GM18498 (cell line): ENCODE results near the gene HDGFL1.

Experiments used
- ATAC-seq: cut with Tn5 transposase; IDR thresholded peaks from one replicate; pipeline ENCODE4 v1.9.1; 2021; ENCODE audit warnings: mild to moderate bottlenecking, moderate library complexity; ENCODE audit not compliant: unreplicated experiment

Gene HDGFL1

DNA sequence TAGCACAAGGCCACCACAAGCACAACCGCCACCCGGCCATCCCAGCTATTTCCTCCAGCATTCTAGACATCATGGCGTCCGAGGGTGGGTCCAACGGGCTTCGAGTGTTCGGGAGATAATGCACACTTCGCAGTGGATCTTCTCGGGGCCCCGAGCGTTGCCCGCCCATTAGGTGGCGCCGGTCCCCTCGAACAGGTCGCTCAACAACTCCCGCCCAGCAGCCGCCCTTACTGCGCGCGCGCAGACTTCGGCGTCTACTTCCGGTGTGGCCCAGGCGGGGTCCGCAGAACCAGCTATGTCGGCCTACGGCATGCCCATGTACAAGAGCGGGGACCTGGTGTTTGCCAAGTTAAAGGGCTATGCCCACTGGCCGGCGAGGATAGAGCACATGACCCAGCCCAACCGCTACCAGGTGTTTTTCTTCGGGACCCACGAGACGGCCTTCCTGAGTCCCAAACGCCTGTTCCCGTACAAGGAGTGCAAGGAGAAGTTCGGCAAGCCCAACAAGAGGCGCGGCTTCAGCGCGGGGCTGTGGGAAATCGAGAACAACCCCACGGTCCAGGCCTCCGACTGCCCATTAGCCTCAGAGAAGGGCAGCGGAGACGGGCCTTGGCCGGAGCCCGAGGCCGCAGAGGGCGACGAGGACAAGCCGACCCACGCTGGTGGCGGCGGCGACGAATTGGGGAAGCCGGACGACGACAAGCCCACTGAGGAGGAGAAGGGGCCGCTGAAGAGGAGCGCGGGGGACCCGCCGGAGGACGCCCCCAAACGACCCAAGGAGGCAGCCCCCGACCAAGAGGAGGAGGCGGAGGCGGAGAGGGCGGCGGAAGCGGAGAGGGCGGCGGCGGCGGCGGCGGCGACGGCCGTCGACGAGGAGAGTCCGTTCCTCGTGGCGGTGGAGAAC, at the start of gene HDGFL1:
HDGFL1 (plus strand) TSS at position 286 of the 904 bp plus-strand sequence; CDS start at position 296, 10 bp downstream.
- ATAC-seq = no peak

DNA sequence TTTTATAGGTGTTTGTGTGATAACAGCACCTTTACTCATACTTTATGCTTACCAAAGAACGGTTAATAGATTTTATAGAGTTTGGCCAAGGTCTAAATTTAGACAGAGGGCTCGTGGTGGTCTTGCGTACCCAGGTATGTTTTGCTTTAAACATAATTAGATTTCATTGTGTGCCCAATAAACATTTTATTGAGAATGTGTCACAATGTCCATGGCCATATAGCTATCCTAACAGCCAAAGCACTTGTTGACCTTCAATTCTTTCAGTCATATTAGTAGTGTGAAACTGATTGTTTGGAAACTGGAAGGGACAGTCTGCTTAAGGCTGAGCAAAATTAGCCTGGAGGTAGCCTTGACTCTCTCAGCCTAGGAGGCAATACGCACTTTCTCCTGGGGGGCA, 48.3 kb upstream of the HDGFL1 start:
- no peak for ATAC-seq

DNA sequence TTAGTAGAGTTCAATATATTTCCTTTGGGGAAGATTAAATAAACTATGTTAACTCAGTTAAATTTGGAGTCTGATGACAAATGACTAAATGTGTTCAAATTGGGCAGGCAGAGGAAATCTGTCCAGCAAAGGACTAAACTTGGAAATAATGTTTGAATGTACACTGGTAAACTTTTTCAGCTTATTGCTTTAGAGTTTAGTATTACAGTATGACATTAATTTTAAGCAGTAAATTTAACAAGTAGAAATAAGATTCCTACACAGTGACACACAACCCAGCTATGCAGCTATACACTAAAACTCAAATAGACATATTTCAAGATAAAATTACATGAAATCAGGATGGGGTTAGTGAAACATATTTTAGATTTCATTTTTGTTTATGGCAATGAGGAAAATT, 42.6 kb upstream of the HDGFL1 start:
- no peak for ATAC-seq

DNA sequence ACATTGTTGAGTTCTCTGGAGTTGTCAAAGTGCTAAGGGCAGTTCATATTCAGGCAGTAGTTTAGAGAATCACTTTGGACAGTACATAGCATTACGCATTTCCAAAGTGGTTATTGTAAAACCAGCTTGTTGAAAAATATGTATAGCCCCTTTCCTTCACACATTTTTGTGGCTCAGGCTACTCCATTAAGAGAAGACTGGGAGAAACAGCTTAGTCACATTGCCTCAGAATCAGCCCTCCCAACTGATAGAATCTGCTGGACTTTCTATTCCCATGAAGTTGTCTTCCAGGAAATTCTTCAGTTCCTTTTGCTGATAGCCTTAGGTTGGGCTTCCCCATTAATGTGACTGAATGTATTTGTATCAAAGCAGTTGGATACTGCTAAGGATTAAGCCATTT, 39.5 kb upstream of the HDGFL1 start:
- ATAC-seq = no peak

DNA sequence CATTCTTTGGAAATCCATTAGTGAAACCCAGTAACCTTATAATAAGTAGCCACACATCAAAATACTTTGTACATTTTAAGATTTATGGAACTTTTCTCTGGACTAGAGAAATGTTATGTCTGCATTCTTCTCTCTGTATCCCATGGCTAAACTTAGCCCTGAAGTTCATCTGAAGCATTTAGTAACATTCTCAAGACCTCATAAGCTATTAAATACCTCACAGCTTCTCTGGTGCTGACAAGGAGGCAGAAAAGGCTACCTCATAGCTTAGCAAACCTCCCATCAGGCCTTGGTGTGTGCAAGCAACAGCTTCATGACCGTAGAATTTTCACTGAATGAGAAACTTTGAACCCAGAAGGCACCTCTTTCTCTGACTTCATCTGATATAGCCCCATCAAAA, 38.9 kb upstream of the HDGFL1 start:
- no peak for ATAC-seq

DNA sequence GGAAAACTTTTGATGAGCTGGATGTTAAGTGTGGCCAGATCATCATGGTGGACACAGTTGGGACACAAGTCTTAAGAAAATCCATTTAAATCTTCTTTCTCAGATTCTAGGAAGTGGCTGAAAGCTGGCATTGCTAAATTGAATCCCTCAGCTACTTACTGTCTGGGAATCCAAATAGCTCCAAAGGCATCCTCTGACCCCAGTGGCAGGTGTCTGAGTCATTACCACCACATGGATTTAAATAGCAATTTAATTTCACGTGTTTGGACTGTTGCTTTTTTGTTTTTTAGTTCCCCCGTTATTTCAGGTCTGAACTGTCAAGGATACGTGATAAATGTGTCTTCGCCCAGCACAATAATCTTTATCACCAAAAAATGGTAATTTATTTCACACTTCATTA, 33.2 kb upstream of the HDGFL1 start:
- ATAC-seq = no peak

DNA sequence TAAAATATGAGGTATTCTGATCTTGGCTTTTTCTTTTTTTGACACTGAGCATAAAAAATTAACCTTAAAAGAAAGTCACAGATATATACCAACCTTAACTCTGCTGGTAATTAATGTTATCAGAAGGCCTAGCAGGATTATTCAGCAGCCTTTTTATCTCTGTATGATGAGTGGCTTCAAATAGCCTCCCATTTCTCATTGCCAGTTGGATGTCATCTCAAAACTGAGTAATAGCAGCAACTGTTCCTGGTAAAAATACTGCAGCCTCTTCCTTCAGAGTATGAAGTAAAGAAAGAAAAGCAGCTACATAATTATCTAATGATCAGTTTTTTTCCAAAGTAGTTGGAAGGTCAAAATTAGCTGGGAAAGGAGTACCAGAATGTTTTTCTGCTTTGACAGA, 24.9 kb upstream of the HDGFL1 start:
- ATAC-seq = no peak

DNA sequence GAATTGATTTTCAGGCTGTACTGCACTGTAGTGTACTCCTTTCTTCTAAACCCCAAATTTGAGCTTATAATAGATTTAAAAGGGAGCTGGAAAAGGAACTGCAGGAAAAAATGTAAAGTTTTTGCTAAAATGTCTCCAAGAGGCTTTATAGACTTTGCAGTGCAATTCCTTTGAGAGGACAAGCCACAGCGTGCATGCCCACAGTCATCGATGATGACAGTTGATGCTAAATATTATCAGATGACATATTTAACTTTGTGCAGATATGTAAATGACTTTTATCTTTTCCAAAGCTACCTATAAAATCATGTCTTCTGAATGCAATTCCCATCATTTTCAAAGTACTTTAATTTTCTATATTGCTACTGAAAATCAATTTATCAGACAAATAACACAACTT, 24.3 kb upstream of the HDGFL1 start:
- ATAC-seq = no peak

DNA sequence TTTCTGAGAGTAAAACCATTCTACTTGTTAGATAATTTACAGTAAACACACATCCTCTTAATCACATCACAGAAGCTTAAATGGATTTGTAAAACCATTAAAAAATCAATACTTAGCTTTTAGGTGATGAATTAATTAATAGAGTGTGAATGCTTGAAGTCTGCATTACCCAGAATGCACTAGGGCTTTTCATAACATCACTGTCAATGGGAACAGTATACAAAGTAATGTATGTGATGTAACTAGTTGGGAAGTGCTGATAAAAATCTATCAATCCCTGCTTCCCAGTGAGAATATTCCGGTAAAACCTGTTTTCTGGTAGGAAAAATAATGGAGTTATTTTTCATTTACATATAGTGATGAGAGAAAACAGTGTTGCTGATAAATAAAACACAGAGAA, 23.1 kb upstream of the HDGFL1 start:
- ATAC-seq = no peak

DNA sequence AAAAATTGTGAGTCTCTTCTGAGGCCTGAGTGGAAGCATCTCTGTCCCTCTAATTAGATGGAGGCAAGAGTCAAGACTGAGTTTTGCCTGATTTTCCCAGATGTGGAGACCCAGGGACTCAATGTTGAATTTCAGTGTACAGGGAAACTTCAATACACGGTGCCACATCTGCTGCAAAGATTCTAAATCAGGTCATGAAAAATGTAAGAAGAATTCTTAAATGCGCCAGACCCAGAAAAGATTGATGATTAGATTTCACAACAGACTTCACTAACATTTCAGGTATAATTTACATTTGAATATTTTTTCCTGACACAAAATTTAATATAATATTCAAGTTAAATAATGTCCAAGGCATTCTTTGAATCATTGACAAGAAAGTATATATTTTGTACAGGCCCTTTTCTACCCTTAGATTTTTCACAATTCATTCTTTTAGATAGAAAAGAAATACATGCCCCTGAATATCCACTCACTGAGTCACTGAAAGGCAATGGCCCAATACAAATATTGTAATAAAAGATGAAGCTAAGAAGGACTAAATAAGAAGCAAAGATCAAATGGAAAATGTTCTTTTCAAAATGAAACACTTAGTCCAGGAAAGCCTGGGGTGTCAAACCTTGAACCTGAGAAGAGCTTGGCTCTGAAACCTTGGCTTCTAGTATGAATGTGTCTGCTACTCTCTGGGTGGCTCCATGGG, 18.2 kb upstream of the HDGFL1 start:
- no peak for ATAC-seq

DNA sequence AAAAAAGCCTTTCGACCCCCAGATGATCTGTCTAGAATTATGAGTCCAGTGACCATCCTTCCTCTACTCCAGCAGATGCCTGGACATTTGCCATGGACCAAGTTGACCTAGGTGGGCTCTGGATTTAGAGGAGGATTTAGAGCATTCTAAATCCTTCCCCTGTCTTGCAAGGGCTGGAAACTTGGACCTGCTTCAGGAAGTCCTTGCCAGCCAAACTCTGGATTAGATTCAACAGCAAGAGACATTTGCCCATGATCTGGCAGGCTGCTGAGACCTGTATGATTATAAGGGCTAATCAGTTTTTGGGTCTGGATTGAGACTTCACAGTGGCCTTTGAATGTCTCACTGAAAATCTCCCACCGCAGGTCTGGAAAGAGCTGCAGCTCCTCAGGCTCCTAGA, 13.1 kb upstream of the HDGFL1 start:
- ATAC-seq = no peak

DNA sequence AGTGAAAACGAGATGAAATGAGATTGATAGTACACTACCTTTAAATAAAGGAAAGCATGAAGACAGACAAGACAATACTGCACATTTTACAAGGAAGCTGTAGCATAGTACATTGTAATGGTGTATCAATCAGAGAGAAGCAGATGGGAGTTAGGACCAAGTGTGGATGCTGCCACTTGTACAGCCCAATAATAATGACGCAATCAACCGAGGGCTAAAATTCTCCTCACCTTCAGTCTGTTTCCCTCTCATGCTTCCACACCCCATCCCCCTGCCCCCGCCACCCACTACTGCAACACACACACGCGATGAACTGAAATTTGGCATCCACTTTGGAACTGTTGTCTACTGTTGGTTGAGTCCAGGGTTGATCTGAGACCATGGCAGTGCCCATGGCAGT, 12.4 kb upstream of the HDGFL1 start:
- no peak for ATAC-seq

DNA sequence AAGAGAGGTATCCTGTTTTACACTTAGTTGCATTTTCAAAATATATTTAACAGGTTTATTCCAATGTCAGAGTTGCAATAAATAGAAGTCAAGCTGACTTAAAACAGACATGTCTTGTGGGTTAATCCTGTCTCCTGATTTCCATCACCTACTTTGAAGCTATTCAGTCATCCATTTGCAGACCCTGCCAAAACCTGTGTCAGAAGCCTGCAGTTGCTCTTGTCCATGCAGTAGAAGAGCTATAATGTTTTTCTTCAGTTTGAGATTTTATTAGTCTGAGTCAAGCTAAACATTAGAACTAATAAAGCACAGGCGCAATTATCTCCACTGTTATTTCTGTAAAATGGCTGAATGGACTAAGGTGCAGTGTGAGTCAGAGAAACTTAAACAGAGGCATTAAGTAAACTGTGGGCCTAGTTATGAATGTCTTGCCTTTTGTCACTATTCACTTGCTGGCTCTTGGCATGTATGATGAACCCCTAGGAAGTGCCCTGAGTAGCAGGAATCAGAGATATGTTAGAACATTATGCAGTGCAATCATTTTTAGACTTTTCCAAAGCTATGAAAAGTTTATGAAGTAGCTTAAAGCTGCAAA, 11.0 kb upstream of the HDGFL1 start:
- no peak for ATAC-seq

DNA sequence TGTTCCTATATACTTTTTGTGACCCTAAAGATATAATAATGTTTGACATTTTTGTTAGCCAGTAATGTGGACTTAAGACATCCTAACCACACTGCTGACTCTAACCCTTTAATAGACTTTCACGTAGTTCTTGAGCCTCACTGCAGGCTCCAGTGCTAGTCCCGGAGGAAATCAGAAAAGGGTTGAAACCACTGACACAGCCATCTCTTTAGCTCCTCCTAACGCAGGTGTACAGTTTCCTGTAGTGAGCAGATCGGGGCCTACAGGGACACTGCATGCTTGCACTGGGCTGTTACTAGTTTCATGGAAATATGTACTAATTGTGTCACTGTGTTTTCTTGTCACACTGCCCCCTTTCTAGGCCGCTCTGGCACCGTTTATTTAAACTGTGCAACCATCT, 512 bp upstream of the HDGFL1 start:
- no peak for ATAC-seq

DNA sequence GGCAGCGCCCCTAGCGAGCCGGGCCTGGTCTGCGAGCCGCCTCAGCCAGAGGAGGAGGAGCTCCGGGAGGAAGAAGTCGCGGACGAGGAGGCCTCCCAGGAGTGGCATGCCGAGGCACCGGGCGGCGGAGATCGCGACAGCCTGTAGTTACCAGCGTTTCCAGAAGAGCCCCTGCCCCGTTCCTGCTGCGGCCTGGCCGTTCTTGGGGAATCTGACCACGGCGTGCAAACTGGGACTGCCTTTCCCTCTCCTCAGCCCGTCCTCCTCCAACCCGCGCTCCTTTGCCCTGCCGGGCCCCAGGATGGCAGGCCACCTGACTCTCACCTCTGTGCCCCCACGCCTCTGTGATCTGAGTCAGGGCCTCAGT, 802 bp downstream of the HDGFL1 start:
- no peak for ATAC-seq

DNA sequence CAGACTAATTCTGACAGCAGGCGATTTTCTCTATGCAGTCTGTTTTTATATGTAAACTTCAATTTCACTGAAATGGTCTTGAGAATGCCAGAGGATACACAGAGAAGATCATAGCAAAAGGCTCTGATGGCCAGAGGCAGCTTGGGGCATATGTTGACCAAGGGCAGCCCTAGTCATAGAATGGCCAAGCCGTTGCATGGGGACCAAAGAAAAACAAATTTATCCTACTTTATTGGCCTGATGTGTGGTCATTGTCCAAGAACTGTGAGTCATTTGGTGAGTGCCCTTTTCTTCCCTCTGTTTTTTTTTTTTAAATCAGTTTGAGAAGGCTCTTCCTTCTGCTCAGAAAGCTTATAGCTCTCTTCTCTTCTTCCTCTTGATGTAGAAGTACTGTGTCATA, 5.8 kb downstream of the HDGFL1 start:
- ATAC-seq = no peak

DNA sequence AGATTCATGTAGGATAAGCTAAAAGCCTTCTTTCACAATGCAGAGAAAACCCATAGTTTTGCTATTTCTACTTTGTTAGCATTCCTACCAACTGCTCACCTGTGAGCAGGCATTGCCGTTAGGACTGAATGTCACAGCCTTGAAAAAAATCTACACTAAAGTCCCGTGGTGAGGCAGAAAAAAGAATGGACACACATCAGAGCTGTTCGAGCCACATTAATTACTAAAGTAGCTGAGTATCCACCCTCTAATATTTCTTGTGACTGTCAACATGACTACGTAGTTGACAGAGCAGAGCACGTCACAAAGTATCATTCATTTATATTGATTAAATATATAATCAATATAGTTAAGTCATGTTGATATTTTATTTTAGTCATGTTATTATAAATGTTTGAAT, 10.1 kb downstream of the HDGFL1 start:
- ATAC-seq = no peak

DNA sequence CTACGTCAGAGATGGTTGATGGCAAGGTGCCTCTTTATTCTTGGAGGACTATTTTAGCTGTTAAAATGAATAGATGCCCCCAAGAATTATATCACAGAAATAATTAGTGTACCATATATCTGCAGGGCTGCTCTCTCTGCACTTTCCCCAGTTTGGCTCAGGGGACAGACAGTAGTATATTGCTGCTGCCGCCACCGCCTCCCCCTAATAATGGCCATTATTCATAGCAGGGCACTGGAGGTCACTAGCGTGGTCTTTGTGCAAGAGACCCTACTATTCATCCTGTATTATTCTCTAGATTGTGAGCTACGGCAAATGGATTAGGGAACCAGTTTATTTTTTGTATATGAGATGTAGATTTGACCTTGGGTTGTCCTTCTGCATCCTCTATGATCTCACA, 11.0 kb downstream of the HDGFL1 start:
- no peak for ATAC-seq

DNA sequence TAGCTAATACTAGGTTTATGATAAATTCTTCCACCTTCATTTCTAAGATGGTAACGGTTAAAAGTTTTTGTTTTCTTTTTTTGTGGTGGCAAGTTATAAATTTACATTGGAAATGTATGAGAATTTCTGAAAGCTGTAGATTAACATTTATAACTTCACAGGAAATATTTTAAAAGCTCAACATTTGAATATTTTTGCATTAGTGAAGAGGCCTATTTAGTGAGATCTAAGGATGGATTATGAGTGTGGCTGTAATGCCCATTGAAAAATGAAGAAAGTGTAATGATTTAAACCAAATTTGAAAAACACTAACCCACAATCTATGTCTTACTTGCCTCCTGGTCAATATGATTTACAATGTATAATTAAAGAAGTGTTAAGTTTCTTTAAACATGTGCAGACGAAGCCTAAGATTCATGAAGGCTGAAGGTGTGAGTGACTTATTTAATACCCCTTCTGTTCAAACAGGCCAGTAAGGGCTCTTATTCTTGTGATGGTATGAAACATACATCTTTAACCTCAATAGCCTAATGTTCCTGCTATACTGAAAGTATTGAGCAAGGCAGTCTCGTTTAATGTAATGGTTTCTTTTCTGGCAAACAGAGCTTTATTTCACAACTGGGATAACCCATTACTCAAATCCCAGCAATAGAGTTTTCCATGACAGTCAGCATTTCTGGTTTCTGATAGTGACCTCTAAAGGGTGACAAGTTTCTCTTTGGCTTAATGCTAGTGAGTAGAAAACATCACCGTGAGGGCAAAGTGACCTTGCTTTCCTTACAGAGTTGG, 13.2 kb downstream of the HDGFL1 start:
- no peak for ATAC-seq

DNA sequence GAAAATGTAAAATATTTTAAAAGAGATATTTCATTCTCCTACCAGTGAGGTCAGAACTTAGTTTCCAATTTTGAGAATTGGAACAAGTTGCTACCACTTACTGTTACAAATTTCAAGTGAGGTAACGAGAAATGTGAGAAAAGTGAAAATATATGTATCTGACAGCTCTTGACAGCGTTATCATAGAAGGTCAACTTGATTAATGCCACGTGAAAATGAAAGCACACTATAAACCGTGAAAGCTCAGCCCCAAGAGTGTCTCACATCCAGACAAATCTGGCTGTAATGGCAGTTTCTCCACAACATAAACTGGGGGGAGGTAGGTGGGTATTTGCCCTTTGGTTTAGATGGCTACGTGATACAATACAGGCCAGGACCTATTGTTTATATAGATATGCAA, 13.9 kb downstream of the HDGFL1 start:
- no peak for ATAC-seq

DNA sequence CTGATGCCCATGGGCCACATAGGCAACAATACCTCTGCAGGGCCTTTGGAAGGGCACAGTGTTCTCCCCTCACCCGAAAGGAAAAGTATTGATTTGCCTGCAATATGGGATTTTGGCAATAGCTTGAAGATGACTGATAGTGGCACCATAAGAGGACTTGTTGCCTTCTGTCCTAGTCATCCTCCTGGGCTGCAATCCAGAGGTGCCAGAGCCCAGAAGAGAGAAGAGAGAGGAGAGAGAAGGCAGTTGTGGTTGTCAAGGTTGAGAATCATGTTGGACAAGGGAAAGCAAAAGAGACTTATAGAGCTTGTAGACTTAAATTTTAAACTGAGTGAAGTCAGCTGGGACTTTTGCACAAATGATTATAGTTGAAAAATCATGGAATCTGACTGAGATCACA, 14.6 kb downstream of the HDGFL1 start:
- ATAC-seq = no peak
